Measurements from ENCODE around the gene HSBP1.

DNA sequence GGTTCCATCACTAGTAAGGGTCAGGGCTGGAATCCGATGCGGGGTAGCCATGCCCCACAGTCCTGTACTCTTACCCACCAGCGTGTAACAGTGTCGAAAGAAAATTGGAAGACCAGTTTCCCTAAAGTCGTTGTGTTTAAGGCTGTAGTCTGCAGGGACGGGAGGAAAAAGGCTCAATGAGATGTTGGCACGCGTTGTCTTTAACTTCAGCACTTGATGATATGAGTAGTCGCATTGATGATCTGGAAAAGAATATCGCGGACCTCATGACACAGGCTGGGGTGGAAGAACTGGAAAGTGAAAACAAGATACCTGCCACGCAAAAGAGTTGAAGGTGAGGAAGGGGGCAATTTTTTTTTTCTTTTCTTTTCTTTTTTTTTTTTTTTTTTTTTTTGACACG, 1.3 kb downstream of the HSBP1 start:
- TF ChIP-seq POLR2A (IDR thresholded peaks at IDR 0.05; ENCODE audit: control extremely low read depth in 1 of 2, low read depth in 2 of 2, low read length in 2 of 2) (no peak), EGR1 (IDR thresholded peaks at IDR 0.05; ENCODE audit: borderline replicate concordance, low read depth, low read length) (no peak), SP1 (IDR thresholded peaks at IDR 0.05; ENCODE audit: low read depth, low read length) (no peak), EP300 (IDR thresholded peaks at IDR 0.05; ENCODE audit: borderline replicate concordance in 1 of 2, low read depth in 2 of 2, low read length in 2 of 2) (no peak), YY1 (IDR thresholded peaks at IDR 0.05; ENCODE audit: low read depth, low read length) (no peak), EZH2 (IDR thresholded peaks at IDR 0.05; ENCODE audit: low read depth, low read length, severe bottlenecking) (no peak), BACH1 (IDR thresholded peaks at IDR 0.05; ENCODE audit: low read length) (no peak), GTF2F1 (IDR thresholded peaks at IDR 0.05; ENCODE audit: borderline replicate concordance, low read depth, low read length) (no peak), SUZ12 (IDR thresholded peaks at IDR 0.05; ENCODE audit: low read length) (no peak), KDM1A (IDR thresholded peaks at IDR 0.05; ENCODE audit: borderline replicate concordance, low read length) (no peak), POLR2AphosphoS5 (IDR thresholded peaks at IDR 0.05; ENCODE audit: low read depth, low read length) (no peak)
- TF ChIP-seq, protein P1, sequence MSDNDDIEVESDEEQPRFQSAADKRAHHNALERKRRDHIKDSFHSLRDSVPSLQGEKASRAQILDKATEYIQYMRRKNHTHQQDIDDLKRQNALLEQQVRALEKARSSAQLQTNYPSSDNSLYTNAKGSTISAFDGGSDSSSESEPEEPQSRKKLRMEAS (IDR thresholded peaks at IDR 0.05) = no peak
- TF ChIP-seq, protein P2, sequence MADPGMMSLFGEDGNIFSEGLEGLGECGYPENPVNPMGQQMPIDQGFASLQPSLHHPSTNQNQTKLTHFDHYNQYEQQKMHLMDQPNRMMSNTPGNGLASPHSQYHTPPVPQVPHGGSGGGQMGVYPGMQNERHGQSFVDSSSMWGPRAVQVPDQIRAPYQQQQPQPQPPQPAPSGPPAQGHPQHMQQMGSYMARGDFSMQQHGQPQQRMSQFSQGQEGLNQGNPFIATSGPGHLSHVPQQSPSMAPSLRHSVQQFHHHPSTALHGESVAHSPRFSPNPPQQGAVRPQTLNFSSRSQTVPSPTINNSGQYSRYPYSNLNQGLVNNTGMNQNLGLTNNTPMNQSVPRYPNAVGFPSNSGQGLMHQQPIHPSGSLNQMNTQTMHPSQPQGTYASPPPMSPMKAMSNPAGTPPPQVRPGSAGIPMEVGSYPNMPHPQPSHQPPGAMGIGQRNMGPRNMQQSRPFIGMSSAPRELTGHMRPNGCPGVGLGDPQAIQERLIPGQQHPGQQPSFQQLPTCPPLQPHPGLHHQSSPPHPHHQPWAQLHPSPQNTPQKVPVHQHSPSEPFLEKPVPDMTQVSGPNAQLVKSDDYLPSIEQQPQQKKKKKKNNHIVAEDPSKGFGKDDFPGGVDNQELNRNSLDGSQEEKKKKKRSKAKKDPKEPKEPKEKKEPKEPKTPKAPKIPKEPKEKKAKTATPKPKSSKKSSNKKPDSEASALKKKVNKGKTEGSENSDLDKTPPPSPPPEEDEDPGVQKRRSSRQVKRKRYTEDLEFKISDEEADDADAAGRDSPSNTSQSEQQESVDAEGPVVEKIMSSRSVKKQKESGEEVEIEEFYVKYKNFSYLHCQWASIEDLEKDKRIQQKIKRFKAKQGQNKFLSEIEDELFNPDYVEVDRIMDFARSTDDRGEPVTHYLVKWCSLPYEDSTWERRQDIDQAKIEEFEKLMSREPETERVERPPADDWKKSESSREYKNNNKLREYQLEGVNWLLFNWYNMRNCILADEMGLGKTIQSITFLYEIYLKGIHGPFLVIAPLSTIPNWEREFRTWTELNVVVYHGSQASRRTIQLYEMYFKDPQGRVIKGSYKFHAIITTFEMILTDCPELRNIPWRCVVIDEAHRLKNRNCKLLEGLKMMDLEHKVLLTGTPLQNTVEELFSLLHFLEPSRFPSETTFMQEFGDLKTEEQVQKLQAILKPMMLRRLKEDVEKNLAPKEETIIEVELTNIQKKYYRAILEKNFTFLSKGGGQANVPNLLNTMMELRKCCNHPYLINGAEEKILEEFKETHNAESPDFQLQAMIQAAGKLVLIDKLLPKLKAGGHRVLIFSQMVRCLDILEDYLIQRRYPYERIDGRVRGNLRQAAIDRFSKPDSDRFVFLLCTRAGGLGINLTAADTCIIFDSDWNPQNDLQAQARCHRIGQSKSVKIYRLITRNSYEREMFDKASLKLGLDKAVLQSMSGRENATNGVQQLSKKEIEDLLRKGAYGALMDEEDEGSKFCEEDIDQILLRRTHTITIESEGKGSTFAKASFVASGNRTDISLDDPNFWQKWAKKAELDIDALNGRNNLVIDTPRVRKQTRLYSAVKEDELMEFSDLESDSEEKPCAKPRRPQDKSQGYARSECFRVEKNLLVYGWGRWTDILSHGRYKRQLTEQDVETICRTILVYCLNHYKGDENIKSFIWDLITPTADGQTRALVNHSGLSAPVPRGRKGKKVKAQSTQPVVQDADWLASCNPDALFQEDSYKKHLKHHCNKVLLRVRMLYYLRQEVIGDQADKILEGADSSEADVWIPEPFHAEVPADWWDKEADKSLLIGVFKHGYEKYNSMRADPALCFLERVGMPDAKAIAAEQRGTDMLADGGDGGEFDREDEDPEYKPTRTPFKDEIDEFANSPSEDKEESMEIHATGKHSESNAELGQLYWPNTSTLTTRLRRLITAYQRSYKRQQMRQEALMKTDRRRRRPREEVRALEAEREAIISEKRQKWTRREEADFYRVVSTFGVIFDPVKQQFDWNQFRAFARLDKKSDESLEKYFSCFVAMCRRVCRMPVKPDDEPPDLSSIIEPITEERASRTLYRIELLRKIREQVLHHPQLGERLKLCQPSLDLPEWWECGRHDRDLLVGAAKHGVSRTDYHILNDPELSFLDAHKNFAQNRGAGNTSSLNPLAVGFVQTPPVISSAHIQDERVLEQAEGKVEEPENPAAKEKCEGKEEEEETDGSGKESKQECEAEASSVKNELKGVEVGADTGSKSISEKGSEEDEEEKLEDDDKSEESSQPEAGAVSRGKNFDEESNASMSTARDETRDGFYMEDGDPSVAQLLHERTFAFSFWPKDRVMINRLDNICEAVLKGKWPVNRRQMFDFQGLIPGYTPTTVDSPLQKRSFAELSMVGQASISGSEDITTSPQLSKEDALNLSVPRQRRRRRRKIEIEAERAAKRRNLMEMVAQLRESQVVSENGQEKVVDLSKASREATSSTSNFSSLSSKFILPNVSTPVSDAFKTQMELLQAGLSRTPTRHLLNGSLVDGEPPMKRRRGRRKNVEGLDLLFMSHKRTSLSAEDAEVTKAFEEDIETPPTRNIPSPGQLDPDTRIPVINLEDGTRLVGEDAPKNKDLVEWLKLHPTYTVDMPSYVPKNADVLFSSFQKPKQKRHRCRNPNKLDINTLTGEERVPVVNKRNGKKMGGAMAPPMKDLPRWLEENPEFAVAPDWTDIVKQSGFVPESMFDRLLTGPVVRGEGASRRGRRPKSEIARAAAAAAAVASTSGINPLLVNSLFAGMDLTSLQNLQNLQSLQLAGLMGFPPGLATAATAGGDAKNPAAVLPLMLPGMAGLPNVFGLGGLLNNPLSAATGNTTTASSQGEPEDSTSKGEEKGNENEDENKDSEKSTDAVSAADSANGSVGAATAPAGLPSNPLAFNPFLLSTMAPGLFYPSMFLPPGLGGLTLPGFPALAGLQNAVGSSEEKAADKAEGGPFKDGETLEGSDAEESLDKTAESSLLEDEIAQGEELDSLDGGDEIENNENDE (IDR thresholded peaks at IDR 0.05; ENCODE audit: insufficient replicate concordance, low read length) = no peak
- TF ChIP-seq, protein P3, sequence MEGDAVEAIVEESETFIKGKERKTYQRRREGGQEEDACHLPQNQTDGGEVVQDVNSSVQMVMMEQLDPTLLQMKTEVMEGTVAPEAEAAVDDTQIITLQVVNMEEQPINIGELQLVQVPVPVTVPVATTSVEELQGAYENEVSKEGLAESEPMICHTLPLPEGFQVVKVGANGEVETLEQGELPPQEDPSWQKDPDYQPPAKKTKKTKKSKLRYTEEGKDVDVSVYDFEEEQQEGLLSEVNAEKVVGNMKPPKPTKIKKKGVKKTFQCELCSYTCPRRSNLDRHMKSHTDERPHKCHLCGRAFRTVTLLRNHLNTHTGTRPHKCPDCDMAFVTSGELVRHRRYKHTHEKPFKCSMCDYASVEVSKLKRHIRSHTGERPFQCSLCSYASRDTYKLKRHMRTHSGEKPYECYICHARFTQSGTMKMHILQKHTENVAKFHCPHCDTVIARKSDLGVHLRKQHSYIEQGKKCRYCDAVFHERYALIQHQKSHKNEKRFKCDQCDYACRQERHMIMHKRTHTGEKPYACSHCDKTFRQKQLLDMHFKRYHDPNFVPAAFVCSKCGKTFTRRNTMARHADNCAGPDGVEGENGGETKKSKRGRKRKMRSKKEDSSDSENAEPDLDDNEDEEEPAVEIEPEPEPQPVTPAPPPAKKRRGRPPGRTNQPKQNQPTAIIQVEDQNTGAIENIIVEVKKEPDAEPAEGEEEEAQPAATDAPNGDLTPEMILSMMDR (IDR thresholded peaks at IDR 0.05; ENCODE audit: control extremely low read depth in 1 of 3, insufficient read depth in 1 of 3, low read depth in 1 of 3, low read length in 3 of 3) = no peak

Measured in H1 (cell line).